Endothelial cell of umbilical vein (primary cell): ENCODE results near the gene SAP30L. TPM values are rescaled to one million over a fixed set of nuclear protein-coding genes. Genes with fewer than 3 reads are reported as not detected.

Source experiments
- BruUV-seq: library from RNA; stranded (reverse); fragments of 400-500 nt; replicated peaks from 2 replicates; lab custom pipeline; 2021; lab: Mats Ljungman, UMichigan
- CTCF ChIA-PET: fragments of 300-600, 350-600 bp; sonication (Branson Sonifier 250); formaldehyde crosslinking; loops from one replicate; lab custom pipeline; 2021; ENCODE audit warnings: antibody characterized with exemption, inconsistent platforms; lab: Charles Lee
- POLR2A ChIA-PET: fragments of 300-600, 350-600 bp; sonication (Branson Sonifier 250); formaldehyde crosslinking; loops from one replicate; lab custom pipeline; 2021; ENCODE audit warnings: antibody characterized with exemption, inconsistent platforms; lab: Charles Lee
- DNase-seq: peaks from one replicate; pipeline ENCODE4 v3.0.0-alpha.2; 2011; ENCODE audit warnings: low read depth, low spot score
- FAIRE-seq: peaks from 2 replicates; lab custom pipeline; 2011; peaks lifted over from hg19 to GRCh38; lab: Jason Lieb, UNC
- H2AFZ ChIP-seq: 2 replicates; pipeline ENCODE4 v1.6.0; 2012; ENCODE audit warnings: low read depth, low read length, control low read depth, inconsistent platforms
- H3K27ac ChIP-seq: 2 replicates; pipeline ENCODE4 v1.5.1; 2011; ENCODE audit warnings: low read depth, mild to moderate bottlenecking, control low read depth, low read length, moderate library complexity; ENCODE audit not compliant: insufficient read depth
- H3K27me3 ChIP-seq, 2 experiments: 2 replicates each; pipeline versions ENCODE4 v1.6.0 to v1.6.1; 2011; ENCODE audit warnings: low read length in 2 of 2, mixed read lengths in 1 of 2; ENCODE audit not compliant: control insufficient read depth in 2 of 2, insufficient read depth in 2 of 2
- H3K36me3 ChIP-seq, 2 experiments: 2 replicates in 1 of 2; 3 replicates in 1 of 2; pipeline ENCODE4 v1.5.1; 2011; ENCODE audit warnings: low read length in 2 of 2, mild to moderate bottlenecking in 1 of 2, moderate library complexity in 1 of 2; ENCODE audit not compliant: control insufficient read depth in 2 of 2, insufficient read depth in 2 of 2; ENCODE audit errors: extremely low read depth in 1 of 2
- H3K4me1 ChIP-seq: 3 replicates; pipeline ENCODE4 v1.5.1; 2011; ENCODE audit warnings: mild to moderate bottlenecking, low read length; ENCODE audit not compliant: control insufficient read depth, insufficient read depth; ENCODE audit errors: extremely low read depth
- H3K4me2 ChIP-seq: 2 replicates; pipeline ENCODE4 v1.6.1; 2011; ENCODE audit warnings: low read length, control low read depth, mixed read lengths; ENCODE audit not compliant: insufficient read depth
- H3K4me3 ChIP-seq, 3 experiments: fragments of 200-600 bp in 1 of 3; sonication (generic), shearing (Covaris generic) in 1 of 3; replicated peaks in 1 of 3; 2 replicates each; pipeline ENCODE4 v1.5.1; 2011 to 2016; ENCODE audit warnings: control low read depth in 3 of 3, low read length in 3 of 3, mild to moderate bottlenecking in 2 of 3, inconsistent platforms in 1 of 3, low read depth in 1 of 3, moderate library complexity in 1 of 3; ENCODE audit not compliant: insufficient read depth in 1 of 3
- H3K79me2 ChIP-seq: 2 replicates; pipeline ENCODE4 v1.6.0; 2012; ENCODE audit warnings: low read length, inconsistent platforms; ENCODE audit not compliant: control insufficient read depth, insufficient read depth
- H3K9ac ChIP-seq: replicated peaks from 2 replicates; pipeline ENCODE3; 2011; ENCODE audit warnings: low read length, control low read depth; ENCODE audit not compliant: insufficient read depth; ENCODE audit errors: extremely low read depth
- H3K9me1 ChIP-seq: replicated peaks from 3 replicates; pipeline ENCODE4 v1.6.0; 2011; ENCODE audit warnings: mild to moderate bottlenecking, low read length; ENCODE audit not compliant: control insufficient read depth, insufficient read depth; ENCODE audit errors: extremely low read depth
- H3K9me3 ChIP-seq: replicated peaks from 2 replicates; pipeline ENCODE4 v1.5.1; 2012; ENCODE audit warnings: low read length, inconsistent platforms; ENCODE audit not compliant: control insufficient read depth, insufficient read depth
- H4K20me1 ChIP-seq: replicated peaks from 2 replicates; pipeline ENCODE3; 2011; ENCODE audit warnings: mild to moderate bottlenecking, low read length; ENCODE audit not compliant: control insufficient read depth, insufficient read depth; ENCODE audit errors: extremely low read depth
- CTCF ChIP-seq, 2 donors: IDR thresholded peaks; 1 replicate in 1 of 2; 2 replicates in 1 of 2; pipeline ENCODE4 v1.5.1; 2011; ENCODE audit warnings: low read length in 2 of 2, mild to moderate bottlenecking in 2 of 2, moderate library complexity in 2 of 2, control low read depth in 1 of 2, inconsistent platforms in 1 of 2, low read depth in 1 of 2; ENCODE audit not compliant: insufficient read depth in 1 of 2; ENCODE audit errors: extremely low read depth in 1 of 2
- EZH2 ChIP-seq: IDR thresholded peaks from 2 replicates; pipeline ENCODE4 v1.6.1; 2012; ENCODE audit warnings: borderline replicate concordance, low read depth, mild to moderate bottlenecking, moderate library complexity, low read length, inconsistent platforms; ENCODE audit not compliant: severe bottlenecking
- FOS ChIP-seq: IDR thresholded peaks from 2 replicates; pipeline ENCODE4 v1.6.1; 2011; ENCODE audit warnings: mild to moderate bottlenecking, low read length, moderate library complexity, borderline replicate concordance; ENCODE audit not compliant: insufficient read depth
- GATA2 ChIP-seq: IDR thresholded peaks from 2 replicates; pipeline ENCODE4 v1.7.0; 2011; ENCODE audit warnings: low read depth, mild to moderate bottlenecking, moderate library complexity, mixed read lengths, low read length; ENCODE audit not compliant: insufficient read length, insufficient read depth
- JUN ChIP-seq: IDR thresholded peaks from 2 replicates; pipeline ENCODE4 v1.6.1; 2011; ENCODE audit warnings: borderline replicate concordance, low read depth; ENCODE audit not compliant: insufficient read length, insufficient read depth
- MAX ChIP-seq: IDR thresholded peaks from 2 replicates; pipeline ENCODE4 v1.6.1; 2011; ENCODE audit not compliant: insufficient read depth, insufficient read length
- MYC ChIP-seq: IDR thresholded peaks from one replicate; pipeline ENCODE4 v1.6.1; 2011; ENCODE audit warnings: mild to moderate bottlenecking, low read depth, low read length
- POLR2A ChIP-seq: IDR thresholded peaks from 2 replicates; pipeline ENCODE4 v1.6.1; 2012; ENCODE audit warnings: low read depth, mild to moderate bottlenecking, control low read depth, low read length
- POLR2AphosphoS5 ChIP-seq: IDR thresholded peaks from 2 replicates; pipeline ENCODE4 v1.6.1; 2012; ENCODE audit warnings: low read depth, mild to moderate bottlenecking, control low read depth, low read length, moderate library complexity; ENCODE audit not compliant: insufficient read depth
- dilution Hi-C: fragments of 300-500 bp; cut with MboI; formaldehyde crosslinking; loops from one replicate; pipeline ENCODE4 v1.15.0; 2019; ENCODE audit warnings: low sequenced_read_pairs; ENCODE audit not compliant: extremely low pct_ligation_motif_present
- intact Hi-C: fragments of 100-400 bp; cut with micrococcal nuclease; formaldehyde crosslinking; loops from one replicate; pipeline ENCODE4 v1.10.0; 2022
- polyA plus RNA-seq, 4 experiments: library from polyadenylated mRNA; depleted of rRNA in 3 of 4; stranded (reverse) in 3 of 4; unstranded in 1 of 4; fragments of >200 nt; gene quantifications; 2 replicates each; pipeline versions ENCODE4 v1.2.1 to v1.2.3, GENCODE V29; 2011 to 2012; ENCODE audit warnings: missing spikeins in 1 of 4
- total RNA-seq: library from RNA; stranded (reverse); gene quantifications from 2 replicates; pipeline ENCODE4 v1.2.3, GENCODE V29; 2021

Gene SAP30L
- total and polyA plus RNA-seq, 2 donors (not counting 3 experiments of a cell fraction or from before 2014, with no cell fraction given) = 18.1 to 37.8 TPM

- dilution Hi-C loops = no loop called here
- intact Hi-C loops = no loop called here
- H3K4me1 ChIP-seq = no peaks in the 10 kb centered on the region
- H3K9me1 ChIP-seq = no peaks in the 10 kb centered on the region
- H3K27me3 ChIP-seq = peaks cover 65 to 69% of the 10 kb centered on the region in 2 experiments
- no peak overlapping the region for H2AFZ ChIP-seq
- CTCF ChIA-PET = interaction anchor here (0.6 to 3.3 kb wide), 11 partner anchors 8 to 497 kb away, joined by 3 to 22 read pairs (median 3); no protein-coding TSS in a partner anchor
- DNase-seq (no peak), FAIRE-seq (no peak)
- no peak for TF ChIP-seq EZH2
- TF ChIP-seq POLR2AphosphoS5 = no peak
- no peak for TF ChIP-seq MAX
- no peak for TF ChIP-seq JUN
- TF ChIP-seq POLR2A = no peak
- TF ChIP-seq GATA2 = no peak
- TF ChIP-seq MYC = no peak
- no peak for TF ChIP-seq CTCF (IDR thresholded peaks at IDR 0.05; ENCODE audit: extremely low read depth in 1 of 2, insufficient read depth in 1 of 2, low read depth in 1 of 2, low read length in 2 of 2)
- TF ChIP-seq FOS = no peak
- no peaks in the 10 kb centered on the region for H3K79me2 ChIP-seq
- H3K9me3 ChIP-seq = no peaks in the 10 kb centered on the region
- POLR2A ChIA-PET = no interaction called here
- H3K4me3 ChIP-seq = no peak overlapping the region
- H3K27ac ChIP-seq = no peak overlapping the region
- no TSS peak for BruUV-seq
- no peaks in the 10 kb centered on the region for H3K36me3 ChIP-seq
- H3K9ac ChIP-seq = no peak overlapping the region
- no peaks in the 10 kb centered on the region for H4K20me1 ChIP-seq
- H3K4me2 ChIP-seq = no peak overlapping the region
Measured at GRCh38 chr5:154470947-154471870, 25.4 kb downstream of the SAP30L start.
